HepG2 (cell line): ENCODE results near the gene SPINK4. TPM values are rescaled to one million over a fixed set of nuclear protein-coding genes. Genes with fewer than 3 reads are reported as not detected.

ENCODE experiments used
- DZIP1 ChIP-seq: sonication (generic); formaldehyde crosslinking; IDR thresholded peaks from 2 replicates; pipeline ENCODE4 v1.5.0; 2020; ENCODE audit warnings: mild to moderate bottlenecking, missing genetic modification reagents
- FOXA1 ChIP-seq, 2 experiments: fragments of 450-650 bp in 1 of 2; sonication (generic) in 1 of 2; formaldehyde crosslinking in 1 of 2; IDR thresholded peaks; 2 replicates each; pipeline versions ENCODE4 v1.4.0 to v1.6.1; 2016 to 2020; ENCODE audit warnings: missing genetic modification reagents in 1 of 2
- HNF1B ChIP-seq: sonication (generic); formaldehyde crosslinking; IDR thresholded peaks from 2 replicates; pipeline ENCODE4 v1.5.1; 2020; ENCODE audit warnings: mild to moderate bottlenecking, moderate library complexity, missing genetic modification reagents
- HOXD1 ChIP-seq: sonication (generic); formaldehyde crosslinking; IDR thresholded peaks from 2 replicates; pipeline ENCODE4 v1.5.0; 2020; ENCODE audit warnings: missing genetic modification reagents
- IRF2 ChIP-seq: IDR thresholded peaks from 2 replicates; pipeline ENCODE4 v1.6.1; 2018; ENCODE audit warnings: missing genetic modification reagents, missing compliant biosample characterization
- MED1 ChIP-seq: sonication (generic); formaldehyde crosslinking; IDR thresholded peaks from 2 replicates; pipeline ENCODE4 v1.4.0; 2020; ENCODE audit warnings: missing genetic modification reagents
- MLX ChIP-seq: IDR thresholded peaks from 2 replicates; pipeline ENCODE4 v1.6.1; 2016
- NFIB ChIP-seq: sonication (generic); formaldehyde crosslinking; IDR thresholded peaks from 2 replicates; pipeline ENCODE4 v1.9.0; 2021; ENCODE audit warnings: missing genetic modification reagents, mild to moderate bottlenecking, borderline replicate concordance
- NFKB2 ChIP-seq: sonication (generic); formaldehyde crosslinking; IDR thresholded peaks from 2 replicates; pipeline ENCODE4 v1.4.0; 2020; ENCODE audit warnings: missing genetic modification reagents, borderline replicate concordance
- PAXIP1 ChIP-seq: sonication (generic); formaldehyde crosslinking; conservative IDR thresholded peaks from 2 replicates; pipeline ENCODE4 v1.4.0; 2020; ENCODE audit warnings: mild to moderate bottlenecking, missing genetic modification reagents, moderate library complexity
- SP1 ChIP-seq, 2 experiments: fragments of 450-650 bp in 1 of 2; sonication (generic) in 1 of 2; formaldehyde crosslinking in 1 of 2; IDR thresholded peaks; 2 replicates each; pipeline versions ENCODE4 v1.4.0 to v1.6.1; 2016 to 2020; ENCODE audit warnings: missing genetic modification reagents in 1 of 2
- STAG1 ChIP-seq: sonication (generic); formaldehyde crosslinking; IDR thresholded peaks from 2 replicates; pipeline ENCODE4 v1.4.0; 2020; ENCODE audit warnings: missing genetic modification reagents
- XRCC5 ChIP-seq: fragments of 200-400 bp; formaldehyde crosslinking; optimal IDR thresholded peaks from 2 replicates; pipeline ENCODE3; 2017; ENCODE audit warnings: mild to moderate bottlenecking, low read length
- ZBTB39 ChIP-seq: sonication (generic); formaldehyde crosslinking; IDR thresholded peaks from 2 replicates; pipeline ENCODE4 v1.5.0; 2020; ENCODE audit warnings: missing genetic modification reagents
- ZFP1 ChIP-seq: IDR thresholded peaks from 2 replicates; pipeline ENCODE4 v1.6.1; 2016
- ZFP62 ChIP-seq: sonication (generic); formaldehyde crosslinking; IDR thresholded peaks from 2 replicates; pipeline ENCODE4 v1.4.0; 2020; ENCODE audit warnings: missing genetic modification reagents
- polyA plus RNA-seq, 8 experiments: library from polyadenylated mRNA; depleted of rRNA in 3 of 8; stranded (reverse) in 7 of 8; unstranded in 1 of 8; fragments of >200 nt; fragmentation: Illumina TruSeq in 4 of 8; extraction: Trizol in 4 of 8; gene quantifications; 2 replicates each; pipeline versions ENCODE4 v1.2.1 to v1.2.3, GENCODE V29; 2011 to 2016; ENCODE audit warnings: low read depth in 4 of 8, missing spikeins in 1 of 8, mixed read lengths in 1 of 8; ENCODE audit not compliant: insufficient read depth in 1 of 8
- total RNA-seq, 5 experiments: library from RNA; depleted of rRNA; stranded (reverse); fragments of >200 nt; fragmentation: Illumina TruSeq; extraction: Trizol; gene quantifications; 2 replicates each; pipeline ENCODE4 v1.2.3, GENCODE V29; 2016; ENCODE audit warnings: low read depth in 1 of 5
- TF ChIP-seq, protein P1 (sequence below): sonication (generic); formaldehyde crosslinking; IDR thresholded peaks from 2 replicates; pipeline ENCODE4 v1.4.0; 2020; ENCODE audit warnings: missing genetic modification reagents

SPINK4 gene
- total and polyA plus RNA-seq, 2 of the 13 experiments (the other 11 are each of a cell fraction or from before 2014, with no cell fraction given) = 0.53 to 3.4 TPM

- TF ChIP-seq ZFP62 (CRISPR knock-in tag) = no peak
- TF ChIP-seq SP1 (IDR thresholded peaks at IDR 0.05) = no peak
- TF ChIP-seq SP1 (CRISPR knock-in tag; IDR thresholded peaks at IDR 0.05) = no peak
- TF ChIP-seq XRCC5 = peak; percentile 19
- TF ChIP-seq IRF2 = no peak
- TF ChIP-seq, protein P1, sequence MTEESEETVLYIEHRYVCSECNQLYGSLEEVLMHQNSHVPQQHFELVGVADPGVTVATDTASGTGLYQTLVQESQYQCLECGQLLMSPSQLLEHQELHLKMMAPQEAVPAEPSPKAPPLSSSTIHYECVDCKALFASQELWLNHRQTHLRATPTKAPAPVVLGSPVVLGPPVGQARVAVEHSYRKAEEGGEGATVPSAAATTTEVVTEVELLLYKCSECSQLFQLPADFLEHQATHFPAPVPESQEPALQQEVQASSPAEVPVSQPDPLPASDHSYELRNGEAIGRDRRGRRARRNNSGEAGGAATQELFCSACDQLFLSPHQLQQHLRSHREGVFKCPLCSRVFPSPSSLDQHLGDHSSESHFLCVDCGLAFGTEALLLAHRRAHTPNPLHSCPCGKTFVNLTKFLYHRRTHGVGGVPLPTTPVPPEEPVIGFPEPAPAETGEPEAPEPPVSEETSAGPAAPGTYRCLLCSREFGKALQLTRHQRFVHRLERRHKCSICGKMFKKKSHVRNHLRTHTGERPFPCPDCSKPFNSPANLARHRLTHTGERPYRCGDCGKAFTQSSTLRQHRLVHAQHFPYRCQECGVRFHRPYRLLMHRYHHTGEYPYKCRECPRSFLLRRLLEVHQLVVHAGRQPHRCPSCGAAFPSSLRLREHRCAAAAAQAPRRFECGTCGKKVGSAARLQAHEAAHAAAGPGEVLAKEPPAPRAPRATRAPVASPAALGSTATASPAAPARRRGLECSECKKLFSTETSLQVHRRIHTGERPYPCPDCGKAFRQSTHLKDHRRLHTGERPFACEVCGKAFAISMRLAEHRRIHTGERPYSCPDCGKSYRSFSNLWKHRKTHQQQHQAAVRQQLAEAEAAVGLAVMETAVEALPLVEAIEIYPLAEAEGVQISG (CRISPR knock-in tag) = peak; percentile 29; the same call in 1 of the 2 replicates
- TF ChIP-seq DZIP1 = no peak
- TF ChIP-seq NFIB (CRISPR knock-in tag) = no peak
- TF ChIP-seq ZFP1 (CRISPR knock-in tag) = no peak
- TF ChIP-seq HNF1B (CRISPR knock-in tag) = 0 out of 2 replicates have a peak, but pooled peaks have one; percentile 36
- TF ChIP-seq NFKB2 = no peak
- TF ChIP-seq MLX (CRISPR knock-in tag) = no peak
- TF ChIP-seq STAG1 (CRISPR knock-in tag) = no peak
- TF ChIP-seq HOXD1 (CRISPR knock-in tag) = no peak
- 0 out of 2 replicates have a peak, but pooled peaks have one; percentile 18 for TF ChIP-seq MED1 (CRISPR knock-in tag)
- no peak for TF ChIP-seq ZBTB39 (CRISPR knock-in tag)
- TF ChIP-seq FOXA1 (IDR thresholded peaks at IDR 0.05) = no peak
- TF ChIP-seq FOXA1 (CRISPR knock-in tag; IDR thresholded peaks at IDR 0.05) = 0 out of 2 replicates have a peak, but pooled peaks have one; percentile 18
- TF ChIP-seq PAXIP1 = peak; percentile 61
Measured at GRCh38 chr9:33239921-33240320, at the start of gene SPINK4 (continued).
